ENCODE results near the gene LRP2.

LRP2 gene

GRCh38 chr2:169095621-169096105, 266.7 kb downstream of the LRP2 start:
- DNase-seq (ENCODE audit: low read depth), result no peak
- H3K4me3 ChIP-seq (ENCODE audit: low read depth, low read length), result no peak overlapping the region
- TF ChIP-seq, protein P1, sequence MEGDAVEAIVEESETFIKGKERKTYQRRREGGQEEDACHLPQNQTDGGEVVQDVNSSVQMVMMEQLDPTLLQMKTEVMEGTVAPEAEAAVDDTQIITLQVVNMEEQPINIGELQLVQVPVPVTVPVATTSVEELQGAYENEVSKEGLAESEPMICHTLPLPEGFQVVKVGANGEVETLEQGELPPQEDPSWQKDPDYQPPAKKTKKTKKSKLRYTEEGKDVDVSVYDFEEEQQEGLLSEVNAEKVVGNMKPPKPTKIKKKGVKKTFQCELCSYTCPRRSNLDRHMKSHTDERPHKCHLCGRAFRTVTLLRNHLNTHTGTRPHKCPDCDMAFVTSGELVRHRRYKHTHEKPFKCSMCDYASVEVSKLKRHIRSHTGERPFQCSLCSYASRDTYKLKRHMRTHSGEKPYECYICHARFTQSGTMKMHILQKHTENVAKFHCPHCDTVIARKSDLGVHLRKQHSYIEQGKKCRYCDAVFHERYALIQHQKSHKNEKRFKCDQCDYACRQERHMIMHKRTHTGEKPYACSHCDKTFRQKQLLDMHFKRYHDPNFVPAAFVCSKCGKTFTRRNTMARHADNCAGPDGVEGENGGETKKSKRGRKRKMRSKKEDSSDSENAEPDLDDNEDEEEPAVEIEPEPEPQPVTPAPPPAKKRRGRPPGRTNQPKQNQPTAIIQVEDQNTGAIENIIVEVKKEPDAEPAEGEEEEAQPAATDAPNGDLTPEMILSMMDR (IDR thresholded peaks at IDR 0.05; ENCODE audit: low read depth, low read length, missing control alignments), result no peak

- no peak for DNase-seq (ENCODE audit: low read depth)
- no peak overlapping the region for H3K4me3 ChIP-seq (ENCODE audit: low read depth, low read length)
- TF ChIP-seq, protein P1 (IDR thresholded peaks at IDR 0.05; ENCODE audit: low read depth, low read length, missing control alignments), result no peak
Observed at GRCh38 chr2:169094676-169095075, 267.7 kb downstream of the LRP2 start.

- no peak for DNase-seq (ENCODE audit: low read depth)
- TF ChIP-seq, protein P1 (IDR thresholded peaks at IDR 0.05; ENCODE audit: low read depth, low read length, missing control alignments), result no peak
Observed at GRCh38 chr2:169093535-169093934, 268.8 kb downstream of the LRP2 start.

DNA sequence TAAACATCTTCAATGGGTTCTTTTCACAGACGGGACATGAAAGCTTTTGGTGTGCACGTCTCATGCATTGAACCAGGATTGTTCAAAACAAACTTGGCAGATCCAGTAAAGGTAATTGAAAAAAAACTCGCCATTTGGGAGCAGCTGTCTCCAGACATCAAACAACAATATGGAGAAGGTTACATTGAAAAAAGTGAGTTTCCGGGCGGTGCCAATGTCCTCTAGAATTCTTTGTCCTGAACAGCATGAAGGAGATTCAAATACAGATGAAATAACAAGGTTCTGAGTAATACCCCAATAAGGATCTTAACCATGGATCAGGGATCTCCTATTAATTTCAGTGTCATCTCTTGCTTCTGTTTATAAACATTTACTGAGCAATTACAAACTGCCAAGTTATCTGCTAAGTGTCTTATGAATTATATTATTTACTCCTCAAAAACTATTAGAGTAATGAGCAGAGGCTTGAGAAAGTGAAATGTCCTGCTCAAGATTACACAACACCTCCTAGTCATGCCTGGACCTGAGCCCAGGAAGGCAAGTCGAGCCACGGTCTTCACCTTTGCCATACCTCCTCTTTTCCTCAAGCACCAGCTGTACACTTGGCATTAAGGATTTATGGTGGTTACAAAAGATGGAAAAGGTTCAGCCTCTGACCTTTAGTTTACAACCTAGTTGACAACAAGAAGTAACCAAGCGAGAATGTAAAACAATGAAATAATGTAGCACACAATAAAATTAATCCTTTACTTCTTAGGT, 270.4 kb downstream of the LRP2 start:
- H3K4me3 ChIP-seq (ENCODE audit: low read depth, low read length), result no peak overlapping the region
- no peak for DNase-seq (ENCODE audit: low read depth)
- TF ChIP-seq, protein P1 (IDR thresholded peaks at IDR 0.05; ENCODE audit: low read depth, low read length, missing control alignments), result no peak

More at GRCh38 chr2:169093535-169093934, 268.8 kb downstream of the LRP2 start:
- no peak overlapping the region for H3K4me3 ChIP-seq (ENCODE audit: low read depth, low read length)

- TF ChIP-seq, protein P1 (IDR thresholded peaks at IDR 0.05; ENCODE audit: low read depth, low read length, missing control alignments), result no peak
- no peak for DNase-seq (ENCODE audit: low read depth)
- no peak overlapping the region for H3K4me3 ChIP-seq (ENCODE audit: low read depth, low read length)
Observed at GRCh38 chr2:169091256-169091655, 271.1 kb downstream of the LRP2 start.

DNA sequence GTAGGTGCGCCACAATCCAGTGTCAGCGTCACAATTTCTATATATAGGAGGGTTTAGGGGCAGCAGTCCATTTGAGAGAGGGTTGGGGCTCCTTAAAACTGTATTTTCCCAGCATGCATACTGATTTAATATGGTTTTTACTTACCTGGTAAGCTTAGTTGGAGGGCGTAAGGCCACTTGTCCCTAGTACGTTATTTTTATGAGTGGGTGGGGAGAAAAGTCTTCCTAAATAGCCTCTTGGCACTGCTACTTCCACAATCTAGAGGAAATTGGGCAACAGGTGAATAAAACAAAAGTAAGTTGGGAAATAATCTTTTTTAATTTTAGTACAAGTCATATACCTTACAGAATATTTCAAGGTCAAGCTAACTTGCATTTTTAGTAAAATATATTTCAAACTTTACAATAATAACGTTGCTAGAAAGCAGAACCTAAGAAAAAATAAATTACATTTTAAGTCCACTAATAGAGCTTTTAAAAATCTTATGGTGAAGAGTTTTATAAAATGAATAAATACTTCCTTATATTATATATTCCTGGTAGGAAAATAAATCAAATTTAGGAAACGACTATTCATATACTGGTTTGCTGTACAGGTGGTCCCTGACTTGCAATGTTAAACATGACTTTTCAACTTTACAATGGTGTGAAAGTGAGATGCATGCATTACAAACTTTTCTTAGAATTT, 272.1 kb downstream of the LRP2 start:
- no peak for DNase-seq (ENCODE audit: low read depth)
- no peak overlapping the region for H3K4me3 ChIP-seq (ENCODE audit: low read depth, low read length)

More for the DNA sequence above, 272.1 kb downstream of the LRP2 start:
- TF ChIP-seq, protein P1 (IDR thresholded peaks at IDR 0.05; ENCODE audit: low read depth, low read length, missing control alignments), result no peak
